Spinal cord (tissue), 10 donors: ENCODE measurements around the gene PDGFRA. TPM values are rescaled to one million over a fixed set of nuclear protein-coding genes. Genes with fewer than 3 reads are reported as not detected.
"Not testable (repeated sequence)": the region's sequence is repeated elsewhere in the genome, so short reads cannot be mapped to it uniquely, and the experiment has no call there.

Experiments used
- DNase-seq, 6 donors: peaks; one replicate each; pipeline versions ENCODE4 v3.0.0 to v3.0.0-alpha.2; 2013 to 2015; ENCODE audit warnings: low spot score in 6 of 6, low read depth in 4 of 6
- H3K27ac ChIP-seq: one replicate; pipeline ENCODE4 v1.5.1; 2013; ENCODE audit warnings: low read depth, low read length, control low read depth
- H3K27me3 ChIP-seq: one replicate; pipeline ENCODE4 v1.6.1; 2013; ENCODE audit warnings: low read length; ENCODE audit not compliant: control insufficient read depth, insufficient read depth
- H3K36me3 ChIP-seq: one replicate; pipeline ENCODE4 v1.6.1; 2013; ENCODE audit warnings: low read length; ENCODE audit not compliant: control insufficient read depth, insufficient read depth
- H3K4me1 ChIP-seq: one replicate; pipeline ENCODE4 v1.6.1; 2013; ENCODE audit warnings: low read length; ENCODE audit not compliant: control insufficient read depth, insufficient read depth
- H3K4me3 ChIP-seq: one replicate; pipeline ENCODE4 v1.5.1; 2013; ENCODE audit warnings: low read depth, low read length, control low read depth
- H3K9me3 ChIP-seq: one replicate; pipeline ENCODE4 v1.6.1; 2013; ENCODE audit warnings: low read length; ENCODE audit not compliant: control insufficient read depth, insufficient read depth
- WGBS: methylation state at CpG from one replicate; pipeline ENCODE4 v1.1.5; 2013; ENCODE audit warnings: missing lambda C conversion rate; ENCODE audit not compliant: insufficient coverage; 5-methylcytosine and 5-hydroxymethylcytosine counted together
- polyA plus RNA-seq, 2 donors: library from polyadenylated mRNA; unstranded; fragments of 120-200 nt; gene quantifications; one replicate each; pipeline ENCODE4 v1.2.1, GENCODE V29; 2013; ENCODE audit not compliant: insufficient read length in 2 of 2
- total RNA-seq, 2 donors: library from RNA; depleted of rRNA in 1 of 2; stranded (reverse); fragments of 120-200 nt in 1 of 2; fragments of >200 nt in 1 of 2; gene quantifications; one replicate each; pipeline versions ENCODE4 v1.2.3 to v1.2.4, GENCODE V29; 2013 to 2014
- donor health status: healthy.

Gene PDGFRA
- total and polyA plus RNA-seq, 4 donors: 82.6 to 171 (median 140) TPM

- H3K36me3 ChIP-seq, H3K27ac ChIP-seq, H3K9me3 ChIP-seq, DNase-seq, H3K27me3 ChIP-seq, H3K4me3 ChIP-seq: not testable (repeated sequence)
- peaks cover 12% of the 10 kb centered on the region for H3K4me1 ChIP-seq
Measured at GRCh38 chr4:54334769-54335168, 105.7 kb downstream of the PDGFRA start.

- WGBS: 83% methylated on average over 2 of the region's 4 CpGs
- no peak for DNase-seq
- H3K9me3 ChIP-seq: no peaks in the 10 kb centered on the region
Measured at GRCh38 chr4:54337009-54337408, 107.9 kb downstream of the PDGFRA start.

GRCh38 chr4:54342067-54342466 lies 113.0 kb downstream of the PDGFRA start:
- H3K4me3 ChIP-seq, DNase-seq, H3K36me3 ChIP-seq, H3K27me3 ChIP-seq, H3K9me3 ChIP-seq, H3K4me1 ChIP-seq, H3K27ac ChIP-seq: not testable (repeated sequence)
- WGBS: 83% methylated on average over 3 of the region's 3 CpGs

More at GRCh38 chr4:54337009-54337408, 107.9 kb downstream of the PDGFRA start:
- H3K4me1 ChIP-seq: peaks cover 11% of the 10 kb centered on the region
- H3K27ac ChIP-seq: no peak overlapping the region
- H3K27me3 ChIP-seq: no peaks in the 10 kb centered on the region
- no peak overlapping the region for H3K4me3 ChIP-seq
- H3K36me3 ChIP-seq: no peaks in the 10 kb centered on the region

Other genes with a start within 250 kb of the PDGFRA start
- 10 to 100 TPM; 27.8 to 39.5 TPM for gene CHIC2, start 164.7 kb upstream of the PDGFRA start, total RNA-seq
- 10 to 100 TPM; 21.0 to 27.3 TPM for gene CHIC2, start 164.7 kb upstream of the PDGFRA start, polyA plus RNA-seq
- gene GSX2, start 129.1 kb upstream of the PDGFRA start, total RNA-seq: under 1 TPM in 1 of 2 donors, not detected in 1; 0.20 TPM
- gene GSX2, start 129.1 kb upstream of the PDGFRA start, polyA plus RNA-seq: under 1 TPM in 1 of 2 donors, not detected in 1; 0.17 TPM